HG02840 (cell line): ENCODE data around the gene BCR.

Experiments
- ATAC-seq: cut with Tn5 transposase; IDR thresholded peaks from one replicate; pipeline ENCODE4 v1.9.1; 2021; ENCODE audit warnings: mild to moderate bottlenecking, moderate library complexity, moderate number of reproducible peaks; ENCODE audit not compliant: unreplicated experiment, low FRiP score

The BCR gene

GRCh38 chr22:23270212-23270733 lies 90.0 kb downstream of the BCR start:
- no peak for ATAC-seq

- ATAC-seq: no peak
Observed at GRCh38 chr22:23270798-23271596, 90.7 kb downstream of the BCR start.

- no peak for ATAC-seq
Observed at GRCh38 chr22:23271597-23271908, 91.2 kb downstream of the BCR start.

- ATAC-seq: no peak
Observed at GRCh38 chr22:23272371-23272770, 92.1 kb downstream of the BCR start.

GRCh38 chr22:23272834-23273233 lies 92.5 kb downstream of the BCR start:
- no peak for ATAC-seq

GRCh38 chr22:23273445-23274145 lies 93.3 kb downstream of the BCR start:
- no peak for ATAC-seq

GRCh38 chr22:23274146-23274526 lies 93.8 kb downstream of the BCR start:
- ATAC-seq: no peak

- no peak for ATAC-seq
Observed at GRCh38 chr22:23274891-23275694, 94.8 kb downstream of the BCR start.

GRCh38 chr22:23275751-23276150 lies 95.4 kb downstream of the BCR start:
- ATAC-seq: no peak

GRCh38 chr22:23276656-23277582 lies 96.6 kb downstream of the BCR start:
- ATAC-seq: no peak

- ATAC-seq: no peak
Observed at GRCh38 chr22:23277583-23278295, 97.4 kb downstream of the BCR start.

- ATAC-seq: no peak
Observed at GRCh38 chr22:23278883-23279675, 98.8 kb downstream of the BCR start.

- ATAC-seq: no peak
Observed at GRCh38 chr22:23279781-23280180, 99.5 kb downstream of the BCR start.

GRCh38 chr22:23280356-23281052 lies 100.2 kb downstream of the BCR start:
- no peak for ATAC-seq

GRCh38 chr22:23281053-23281405 lies 100.7 kb downstream of the BCR start:
- ATAC-seq: no peak

- ATAC-seq: no peak
Observed at GRCh38 chr22:23281406-23282088, 101.2 kb downstream of the BCR start.

GRCh38 chr22:23282089-23282501 lies 101.8 kb downstream of the BCR start:
- no peak for ATAC-seq

- no peak for ATAC-seq
Observed at GRCh38 chr22:23282516-23282915, 102.2 kb downstream of the BCR start.
